VCaP (cell line): ENCODE data around the gene CMPK2.

ENCODE experiments used
- H3K27ac ChIP-seq: fragments of 450-650 bp; 2 replicates; pipeline ENCODE4 v1.5.1; 2017
- TF ChIP-seq, protein P1 (sequence below): fragments of 450-650 bp; conservative IDR thresholded peaks from 2 replicates; pipeline ENCODE4 v1.5.1; 2017; ENCODE audit warnings: mild to moderate bottlenecking, moderate library complexity

CMPK2 gene

GRCh38 chr2:6854416-6854815 is 11.3 kb downstream of the CMPK2 start:
- TF ChIP-seq, protein P1, sequence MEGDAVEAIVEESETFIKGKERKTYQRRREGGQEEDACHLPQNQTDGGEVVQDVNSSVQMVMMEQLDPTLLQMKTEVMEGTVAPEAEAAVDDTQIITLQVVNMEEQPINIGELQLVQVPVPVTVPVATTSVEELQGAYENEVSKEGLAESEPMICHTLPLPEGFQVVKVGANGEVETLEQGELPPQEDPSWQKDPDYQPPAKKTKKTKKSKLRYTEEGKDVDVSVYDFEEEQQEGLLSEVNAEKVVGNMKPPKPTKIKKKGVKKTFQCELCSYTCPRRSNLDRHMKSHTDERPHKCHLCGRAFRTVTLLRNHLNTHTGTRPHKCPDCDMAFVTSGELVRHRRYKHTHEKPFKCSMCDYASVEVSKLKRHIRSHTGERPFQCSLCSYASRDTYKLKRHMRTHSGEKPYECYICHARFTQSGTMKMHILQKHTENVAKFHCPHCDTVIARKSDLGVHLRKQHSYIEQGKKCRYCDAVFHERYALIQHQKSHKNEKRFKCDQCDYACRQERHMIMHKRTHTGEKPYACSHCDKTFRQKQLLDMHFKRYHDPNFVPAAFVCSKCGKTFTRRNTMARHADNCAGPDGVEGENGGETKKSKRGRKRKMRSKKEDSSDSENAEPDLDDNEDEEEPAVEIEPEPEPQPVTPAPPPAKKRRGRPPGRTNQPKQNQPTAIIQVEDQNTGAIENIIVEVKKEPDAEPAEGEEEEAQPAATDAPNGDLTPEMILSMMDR = no peak
- H3K27ac ChIP-seq = no peak overlapping the region

- TF ChIP-seq, protein P1 = no peak
Observed at GRCh38 chr2:6852195-6852594, 13.5 kb downstream of the CMPK2 start.

GRCh38 chr2:6846967-6847681 is 18.6 kb downstream of the CMPK2 start:
- TF ChIP-seq, protein P1 = no peak
- no peak overlapping the region for H3K27ac ChIP-seq

More at GRCh38 chr2:6852195-6852594, 13.5 kb downstream of the CMPK2 start:
- H3K27ac ChIP-seq = no peak overlapping the region

DNA sequence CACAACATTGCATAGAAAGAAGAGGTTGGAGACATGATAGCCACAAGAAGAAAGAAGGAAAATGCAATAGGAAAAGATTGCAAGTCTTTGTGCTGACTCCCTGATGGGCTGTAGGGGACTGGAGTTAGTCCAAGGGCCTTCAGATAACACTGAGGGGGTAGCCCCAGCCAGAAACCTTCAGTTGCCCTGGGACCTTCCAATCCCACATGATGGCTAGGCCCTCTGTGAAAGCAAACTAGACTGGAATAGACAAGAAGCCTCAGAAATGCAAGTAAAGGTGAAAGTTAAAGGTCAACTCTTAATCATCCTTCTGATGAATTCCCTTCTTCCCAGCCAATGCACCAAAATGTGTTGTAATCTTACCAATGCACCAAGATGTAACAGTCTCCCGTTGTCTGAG is 19.2 kb downstream of the CMPK2 start:
- H3K27ac ChIP-seq = no peak overlapping the region
- TF ChIP-seq, protein P1 = no peak

DNA sequence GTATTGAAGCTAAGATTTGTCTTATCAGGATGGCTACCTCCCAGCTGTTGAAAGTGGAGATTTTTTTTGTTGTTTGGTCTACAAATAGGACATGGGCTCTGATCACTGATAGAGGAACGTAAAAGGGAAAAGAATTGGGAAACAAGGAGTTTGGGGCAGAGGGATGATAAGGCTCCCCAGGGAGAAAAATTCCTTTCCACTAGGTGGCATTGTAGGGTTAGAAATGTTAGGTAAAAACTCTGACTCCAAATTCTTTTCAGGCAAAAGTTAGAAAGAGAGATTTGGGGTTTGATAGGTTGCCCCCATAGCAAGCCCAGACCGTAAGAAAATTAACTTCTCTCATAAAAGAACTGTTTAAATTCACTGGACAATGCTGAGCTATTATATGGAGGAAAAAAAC is 19.8 kb downstream of the CMPK2 start:
- TF ChIP-seq, protein P1 = no peak
- H3K27ac ChIP-seq = no peak overlapping the region

DNA sequence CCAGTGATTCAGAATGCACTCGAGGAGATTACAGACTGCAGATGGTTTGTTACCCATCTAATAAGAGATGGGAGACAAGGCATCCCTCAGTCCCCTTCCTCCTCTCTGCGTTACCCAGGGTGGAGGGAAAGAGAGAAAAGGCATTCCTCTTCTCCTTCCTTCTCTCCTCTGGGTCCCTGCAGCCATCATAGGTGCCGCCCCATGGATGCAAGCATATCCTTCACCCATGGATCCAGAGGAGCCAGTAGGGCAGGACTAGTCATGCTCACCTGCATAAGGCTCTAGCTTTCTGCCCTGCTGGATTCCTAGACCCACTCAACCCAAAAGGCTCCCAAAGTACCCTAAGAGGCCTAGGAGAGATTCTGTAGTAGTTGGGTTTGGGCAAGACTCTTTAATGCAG is 20.4 kb downstream of the CMPK2 start:
- TF ChIP-seq, protein P1 = no peak
- H3K27ac ChIP-seq = no peak overlapping the region

- TF ChIP-seq, protein P1 = no peak
Observed at GRCh38 chr2:6841537-6842287, 24.0 kb downstream of the CMPK2 start.

More at GRCh38 chr2:6841537-6842287, 24.0 kb downstream of the CMPK2 start:
- H3K27ac ChIP-seq = no peak overlapping the region
